T-helper 22 cell (primary cell): ENCODE results near the gene FMNL2.
"Not testable (repeated sequence)": the region's sequence is repeated elsewhere in the genome, so short reads cannot be mapped to it uniquely, and the experiment has no call there.

Source experiments
- DNase-seq: peaks from one replicate; pipeline ENCODE4 v3.0.0-alpha.2; 2020; ENCODE audit warnings: low read depth

The FMNL2 gene

DNA sequence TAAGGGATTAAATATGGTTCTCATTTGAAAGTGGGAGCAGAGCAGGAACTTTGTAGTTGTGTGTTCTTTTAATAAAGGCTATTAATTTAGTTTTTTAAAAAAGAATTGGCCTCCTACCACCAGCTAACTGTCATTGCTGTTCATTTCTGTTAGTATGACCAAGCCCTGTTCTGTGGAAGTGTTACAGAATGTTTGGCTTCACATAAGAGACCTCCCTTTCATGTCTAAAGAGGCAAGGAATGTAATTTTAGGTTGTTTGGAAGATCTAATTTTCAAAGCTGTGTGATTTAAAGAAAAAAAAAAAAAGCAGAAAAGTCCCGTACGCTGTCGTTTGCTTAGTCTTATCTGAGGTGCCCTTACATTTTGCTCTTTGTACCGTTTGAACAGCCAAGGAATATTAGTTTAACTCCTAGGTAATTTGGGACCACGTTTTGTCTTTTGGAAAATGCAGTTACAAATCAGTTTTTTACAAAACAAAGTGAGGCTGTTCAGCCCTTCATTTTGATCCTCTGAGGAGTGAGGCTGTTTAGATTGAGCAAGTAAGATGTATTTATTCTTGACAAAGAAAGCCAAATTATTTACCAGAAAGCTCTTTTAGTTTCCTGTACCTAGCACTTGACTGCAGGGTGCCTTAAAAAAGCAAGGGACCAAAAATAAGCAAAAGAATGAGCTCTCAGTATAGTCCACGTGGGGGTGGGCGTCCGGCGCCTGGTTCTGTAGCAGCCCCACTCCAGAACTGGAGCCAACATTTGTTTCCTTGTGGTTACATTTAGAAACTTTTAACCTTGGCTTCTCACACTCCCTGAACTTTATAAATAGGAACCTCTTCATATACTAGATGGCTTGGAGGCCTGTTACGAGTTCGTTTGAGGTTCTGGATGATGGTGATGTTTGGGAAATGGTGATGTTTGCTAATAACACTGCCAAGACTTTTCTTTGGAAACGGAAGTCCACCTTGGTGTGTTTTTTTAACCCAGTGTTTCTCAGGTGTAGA is 136.2 kb downstream of the FMNL2 start:
- no peak for DNase-seq

DNA sequence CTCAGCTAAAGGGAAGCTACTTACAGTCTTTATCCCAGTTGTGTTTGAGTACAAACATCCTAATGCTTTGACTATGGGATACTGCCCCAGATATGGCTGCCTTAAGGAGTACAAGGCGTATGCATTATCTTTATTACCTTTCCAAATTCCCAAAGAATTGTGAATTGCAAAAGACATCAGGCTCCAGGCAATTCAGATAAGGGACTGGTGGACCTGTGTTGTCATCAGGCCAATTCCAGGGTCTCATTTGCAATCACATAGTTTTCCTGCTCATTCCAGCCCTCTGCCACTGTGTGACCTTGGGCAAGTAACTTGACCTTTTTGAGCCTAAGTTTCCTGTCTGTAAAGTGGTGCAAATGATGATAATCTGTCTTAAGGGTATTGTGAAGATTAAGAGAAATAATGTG is 137.5 kb downstream of the FMNL2 start:
- no peak for DNase-seq

DNA sequence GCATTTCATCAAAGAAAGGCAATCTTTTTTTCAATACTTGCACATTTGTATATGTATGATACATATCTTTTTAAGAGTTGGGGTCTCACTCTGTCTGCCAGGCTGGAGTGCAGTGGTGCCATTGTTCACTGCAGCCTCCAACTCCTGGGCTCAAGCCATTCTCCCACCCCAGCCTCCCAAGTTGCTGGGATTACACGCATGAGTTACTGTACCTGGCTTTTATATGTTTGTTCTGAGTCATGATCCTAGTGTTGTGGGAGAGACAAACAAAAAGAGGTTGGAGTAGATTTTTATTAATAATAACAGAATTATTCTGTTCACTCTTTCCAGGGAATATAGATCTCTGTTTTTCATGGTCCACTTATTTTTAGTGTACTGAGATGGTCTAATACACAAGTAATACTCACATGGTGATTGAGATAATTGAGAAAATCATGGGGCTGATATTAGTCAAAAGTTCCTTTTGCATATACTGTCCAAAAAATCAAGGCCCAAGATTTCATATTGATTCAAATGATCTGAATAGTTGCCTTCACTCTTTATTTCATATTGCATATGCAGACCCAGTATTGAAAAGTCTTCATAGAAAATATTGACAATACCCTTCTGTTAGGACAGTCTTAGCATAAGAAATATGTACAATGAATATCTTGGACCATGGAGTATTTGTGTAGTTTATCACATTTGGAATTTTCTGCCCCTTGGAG is 138.3 kb downstream of the FMNL2 start:
- DNase-seq, result no peak

DNA sequence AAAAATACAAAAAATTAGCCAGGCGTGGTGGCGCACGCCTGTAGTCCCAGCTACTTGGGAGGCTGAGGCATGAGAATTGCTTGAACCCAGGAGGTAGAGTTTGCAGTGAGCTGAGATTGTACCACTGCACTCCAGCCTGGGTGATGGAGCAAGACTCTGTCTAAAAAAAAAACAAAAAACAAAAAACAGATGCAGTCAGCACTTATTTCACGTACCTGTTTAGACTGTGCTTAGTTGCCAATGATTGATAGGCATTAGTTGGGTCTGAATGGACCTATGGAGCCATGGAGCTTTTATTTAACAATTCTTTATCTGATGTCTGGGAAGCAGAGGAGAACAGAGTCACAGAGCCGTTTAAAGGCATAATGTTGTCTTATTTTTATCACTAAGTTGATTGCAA is 139.5 kb downstream of the FMNL2 start:
- not testable (repeated sequence) for DNase-seq

- DNase-seq, result no peak
Observed at GRCh38 chr2:152475982-152476381, 141.0 kb downstream of the FMNL2 start.

GRCh38 chr2:152477347-152478092 is 142.5 kb downstream of the FMNL2 start:
- no peak for DNase-seq

GRCh38 chr2:152479282-152479681 is 144.3 kb downstream of the FMNL2 start:
- DNase-seq, result no peak

DNA sequence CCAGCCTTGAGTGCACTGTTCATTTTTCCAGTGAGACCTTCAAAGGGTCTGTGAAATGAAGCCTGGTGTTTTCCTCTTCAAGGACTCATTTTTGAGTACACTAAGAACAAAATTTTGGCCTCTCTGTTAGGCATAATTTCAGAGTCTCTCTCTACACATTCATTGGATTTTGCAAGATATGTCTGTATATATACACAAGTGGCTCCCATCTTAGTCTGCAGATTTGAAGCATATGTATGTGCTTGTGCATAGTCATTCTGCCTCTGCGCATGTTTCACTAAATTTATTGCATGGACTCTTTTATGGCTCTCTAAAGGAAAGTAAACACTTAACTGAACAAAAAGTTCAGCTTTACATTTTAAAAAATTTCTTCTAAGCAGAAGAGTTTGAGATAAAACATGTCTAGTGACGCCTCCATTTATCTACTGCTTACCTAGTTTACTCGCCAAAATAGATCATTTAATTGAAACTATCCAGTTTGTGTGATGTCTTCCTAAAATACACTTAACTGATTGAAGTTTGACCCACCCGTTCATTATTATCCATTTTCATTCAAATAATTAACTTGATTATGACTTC is 145.9 kb downstream of the FMNL2 start:
- DNase-seq, result no peak

DNA sequence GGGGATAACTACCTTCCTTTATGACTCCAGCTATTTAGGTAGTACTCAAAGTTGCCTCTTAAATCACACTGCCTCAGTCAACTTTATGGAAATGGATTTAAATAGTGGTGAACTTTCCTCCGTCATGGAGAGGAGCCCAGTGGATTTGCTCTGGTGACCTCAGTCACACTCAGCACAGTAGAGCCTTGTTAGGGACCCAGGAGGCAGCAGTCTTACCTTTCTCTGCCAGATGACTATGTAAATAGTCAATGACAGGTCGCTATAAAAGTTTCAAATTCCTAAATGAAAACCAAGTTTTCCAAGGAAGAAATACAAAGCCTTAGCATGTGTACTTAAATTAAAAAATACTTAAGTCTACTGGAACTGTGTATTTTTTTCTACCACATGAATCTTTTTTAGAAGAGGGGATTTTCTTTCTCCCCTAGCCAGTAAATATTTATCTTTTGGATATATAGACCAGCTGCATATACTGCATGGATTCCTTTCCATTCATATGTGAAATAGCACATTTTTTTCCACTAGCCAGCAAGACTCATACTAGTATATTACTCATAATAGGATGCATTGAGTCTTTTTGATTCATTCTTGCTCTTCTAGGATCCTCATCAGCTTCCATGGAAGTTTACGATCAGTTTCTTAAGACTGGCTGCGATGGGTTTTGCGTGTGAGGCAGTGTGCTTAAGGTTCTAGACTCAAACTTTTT is 147.1 kb downstream of the FMNL2 start:
- DNase-seq, result no peak

- no peak for DNase-seq
Observed at GRCh38 chr2:152483276-152484063, 148.5 kb downstream of the FMNL2 start.

DNA sequence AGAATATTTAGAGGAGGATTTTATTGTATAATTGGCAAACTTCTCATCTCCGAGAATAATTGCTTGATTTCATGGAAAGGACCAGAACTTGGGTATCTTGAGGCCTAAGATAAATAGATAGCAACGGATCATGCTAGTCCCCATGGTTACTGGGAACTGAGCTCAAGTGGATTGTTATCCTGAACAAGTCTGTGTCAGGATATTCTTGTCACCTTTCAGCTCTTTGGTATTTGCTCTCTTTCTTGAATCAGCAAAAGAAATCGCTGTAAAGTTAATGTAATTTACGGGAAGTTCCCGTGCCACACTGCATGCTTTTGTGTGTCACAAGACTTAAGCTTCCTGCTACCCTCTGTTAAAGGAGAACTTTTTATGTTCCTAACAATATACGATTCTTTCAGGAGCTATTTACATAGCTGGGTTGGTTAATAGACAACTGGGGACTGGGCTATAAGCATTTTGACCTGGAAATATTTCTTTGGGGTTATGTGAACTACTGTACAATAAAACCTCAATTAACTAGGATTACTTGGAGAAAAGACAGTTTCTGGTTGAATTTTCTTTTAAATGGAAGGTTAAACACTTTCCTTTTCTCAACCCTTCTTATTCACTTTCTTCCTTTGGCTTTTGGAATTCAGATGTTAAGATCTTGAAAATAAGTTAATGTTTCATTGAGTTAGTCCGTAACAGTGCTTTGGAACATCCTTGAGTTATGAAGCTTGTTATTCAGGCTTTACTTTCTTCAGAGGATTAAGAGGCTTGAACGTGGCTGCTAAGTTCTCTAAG is 151.2 kb downstream of the FMNL2 start:
- DNase-seq, result no peak

GRCh38 chr2:152486737-152487400 is 151.9 kb downstream of the FMNL2 start:
- DNase-seq, result no peak

- no peak for DNase-seq
Observed at GRCh38 chr2:152488075-152488474, 153.1 kb downstream of the FMNL2 start.

GRCh38 chr2:152489364-152489763 is 154.4 kb downstream of the FMNL2 start:
- DNase-seq, result no peak

DNA sequence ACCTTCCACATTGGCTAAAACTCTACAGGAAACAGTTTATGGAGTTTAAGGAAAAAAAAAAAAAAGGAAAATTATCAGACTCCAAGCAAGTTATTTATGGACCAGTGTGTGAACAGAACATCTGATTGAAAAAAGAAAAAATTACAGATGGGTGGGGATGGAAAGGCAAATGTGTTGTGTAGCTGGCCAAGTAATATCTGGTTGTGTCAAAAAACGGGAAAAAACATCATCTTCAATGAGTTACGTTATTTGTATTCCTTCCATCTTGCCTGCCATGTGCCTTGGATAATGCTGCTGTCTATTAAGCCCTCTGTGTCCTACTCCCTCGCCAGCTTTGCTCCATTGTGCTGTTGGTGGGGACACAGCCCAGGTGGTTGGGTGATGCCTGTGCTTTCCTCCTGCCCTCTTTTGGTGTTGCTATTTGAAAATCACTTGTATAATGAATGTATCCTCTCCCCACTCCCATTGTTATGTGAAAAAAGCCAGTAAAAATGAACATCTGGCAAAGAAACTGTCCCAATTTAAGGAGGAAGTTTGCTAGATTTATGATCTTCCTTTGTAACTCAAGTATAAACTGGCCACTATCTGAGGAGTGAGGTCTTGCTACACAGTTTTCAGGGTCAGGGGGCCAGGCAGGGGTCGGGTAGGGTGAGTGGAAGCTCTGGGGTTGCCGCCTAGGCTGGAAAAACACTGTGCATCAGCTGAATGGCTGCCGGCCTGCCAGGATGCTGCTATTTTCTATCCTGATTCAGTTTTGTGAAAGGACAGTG is 155.9 kb downstream of the FMNL2 start:
- no peak for DNase-seq

GRCh38 chr2:152492131-152492530 is 157.2 kb downstream of the FMNL2 start:
- DNase-seq, result no peak

DNA sequence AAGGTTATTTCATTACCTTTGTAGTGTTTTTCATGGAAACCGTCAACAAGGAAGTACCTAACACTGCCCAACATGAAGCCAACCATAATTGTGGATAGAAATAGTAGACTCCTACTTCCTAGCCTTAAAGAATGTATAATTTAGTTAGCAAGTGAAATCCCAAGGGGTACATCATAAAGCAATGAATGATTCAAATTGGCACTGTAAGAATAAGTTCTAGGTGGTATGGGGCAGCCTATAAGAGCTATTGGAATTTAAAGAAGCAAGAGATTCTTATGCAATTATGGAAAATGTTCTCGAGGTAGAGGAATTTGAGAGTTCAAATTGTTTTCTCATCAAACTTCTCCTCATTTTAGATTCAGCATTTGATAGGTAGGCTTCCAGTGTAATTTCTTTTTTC is 157.9 kb downstream of the FMNL2 start:
- no peak for DNase-seq

- DNase-seq, result no peak
Observed at GRCh38 chr2:152493417-152493816, 158.4 kb downstream of the FMNL2 start.
